ENCODE data around the gene NDUFAF8. TPM values are rescaled to one million over a fixed set of nuclear protein-coding genes. Genes with fewer than 3 reads are reported as not detected.
"Not testable (repeated sequence)": the region's sequence is repeated elsewhere in the genome, so short reads cannot be mapped to it uniquely, and the experiment has no call there.

The NDUFAF8 gene
- total RNA-seq, 1 donor from 2014 or later: 23.7 TPM

- no peak for DNase-seq
These were observed 15.4 kb upstream of the NDUFAF8 start for GRCh38 chr17:81223762-81224130.

- DNase-seq: not testable (repeated sequence)
These were observed 11.5 kb upstream of the NDUFAF8 start for GRCh38 chr17:81227630-81228029.

GRCh38 chr17:81228420-81228819, 10.7 kb upstream of the NDUFAF8 start:
- no peak for DNase-seq

- no peak for DNase-seq
These were observed 10.1 kb upstream of the NDUFAF8 start for GRCh38 chr17:81228834-81229665.

GRCh38 chr17:81229666-81229920, 9.5 kb upstream of the NDUFAF8 start:
- no peak for DNase-seq

- DNase-seq: no peak
These were observed 8.9 kb upstream of the NDUFAF8 start for GRCh38 chr17:81230043-81230820.

- no peak for DNase-seq
These were observed 7.9 kb upstream of the NDUFAF8 start for GRCh38 chr17:81231121-81231645.

GRCh38 chr17:81231766-81232581, 7.1 kb upstream of the NDUFAF8 start:
- DNase-seq: no peak

GRCh38 chr17:81232616-81233241, 6.4 kb upstream of the NDUFAF8 start:
- DNase-seq: no peak

- no peak for DNase-seq
These were observed 5.8 kb upstream of the NDUFAF8 start for GRCh38 chr17:81233316-81233715.

GRCh38 chr17:81233811-81234505, 5.2 kb upstream of the NDUFAF8 start:
- DNase-seq: no peak

GRCh38 chr17:81234506-81234855, 4.6 kb upstream of the NDUFAF8 start:
- no peak for DNase-seq

GRCh38 chr17:81234940-81235821, 3.9 kb upstream of the NDUFAF8 start:
- DNase-seq: no peak

- DNase-seq: no peak
These were observed 3.0 kb upstream of the NDUFAF8 start for GRCh38 chr17:81235822-81236740.

- no peak for DNase-seq
These were observed 2.3 kb upstream of the NDUFAF8 start for GRCh38 chr17:81236784-81237183.

GRCh38 chr17:81237591-81238489, 1.3 kb upstream of the NDUFAF8 start:
- DNase-seq: no peak

- no peak for DNase-seq
These were observed 666 bp upstream of the NDUFAF8 start for GRCh38 chr17:81238490-81238814.

- peak; percentile 22 for DNase-seq
These were observed 817 bp downstream of the NDUFAF8 start for GRCh38 chr17:81239714-81240555.
